Hepatocyte (in vitro differentiated cells): ENCODE measurements around the gene RPL27A. TPM values are rescaled to one million over a fixed set of nuclear protein-coding genes. Genes with fewer than 3 reads are reported as not detected.
A peak's percentile ranks its signal among the peaks of the same experiment; 100 is the strongest.

Experiments
- DNase-seq: peaks from one replicate; pipeline ENCODE4 v3.0.0-alpha.2; 2016; ENCODE audit warnings: low spot score
- H2AFZ ChIP-seq: fragments of 200-600 bp; sonication (generic); 2 replicates; pipeline ENCODE4 v1.6.0; 2016; ENCODE audit warnings: antibody characterized with exemption, mild to moderate bottlenecking
- H3K27ac ChIP-seq: fragments of 200-600 bp; sonication (generic); 2 replicates; pipeline ENCODE4 v1.5.1; 2016; ENCODE audit warnings: mild to moderate bottlenecking
- H3K27me3 ChIP-seq: fragments of 200-600 bp; sonication (generic); 2 replicates; pipeline ENCODE4 v1.6.1; 2016
- H3K36me3 ChIP-seq: fragments of 200-600 bp; sonication (generic); replicated peaks from 2 replicates; pipeline ENCODE4 v1.5.1; 2016; ENCODE audit warnings: low read depth; ENCODE audit not compliant: insufficient read depth
- H3K4me1 ChIP-seq: fragments of 200-600 bp; sonication (generic); 2 replicates; pipeline ENCODE4 v1.5.1; 2016; ENCODE audit warnings: mild to moderate bottlenecking, moderate library complexity; ENCODE audit not compliant: insufficient read depth
- H3K4me2 ChIP-seq: fragments of 200-600 bp; sonication (generic); 2 replicates; pipeline ENCODE4 v1.6.0; 2016
- H3K4me3 ChIP-seq: fragments of 200-600 bp; sonication (generic); 2 replicates; pipeline ENCODE4 v1.5.1; 2016; ENCODE audit warnings: mild to moderate bottlenecking
- H3K79me2 ChIP-seq: fragments of 200-600 bp; sonication (generic); 2 replicates; pipeline ENCODE4 v1.6.0; 2017; ENCODE audit warnings: mild to moderate bottlenecking
- H3K9me2 ChIP-seq: fragments of 200-600 bp; sonication (generic); replicated peaks from 2 replicates; pipeline ENCODE4 v1.6.0; 2017; ENCODE audit warnings: mild to moderate bottlenecking; ENCODE audit not compliant: insufficient read depth
- H3K9me3 ChIP-seq: fragments of 200-600 bp; sonication (generic); 2 replicates; pipeline ENCODE4 v1.5.1; 2016; ENCODE audit warnings: low read depth, mild to moderate bottlenecking
- H4K20me1 ChIP-seq: fragments of 200-600 bp; sonication (generic); 2 replicates; pipeline ENCODE4 v1.6.0; 2016; ENCODE audit warnings: mild to moderate bottlenecking; ENCODE audit not compliant: insufficient read depth, poor library complexity, severe bottlenecking
- CTCF ChIP-seq: fragments of 200-600 bp; sonication (generic); IDR thresholded peaks from 2 replicates; pipeline ENCODE4 v1.5.1; 2016; ENCODE audit warnings: antibody characterized with exemption, mild to moderate bottlenecking; ENCODE audit not compliant: poor library complexity
- EZH2 ChIP-seq: fragments of 200-600 bp; sonication (generic); IDR thresholded peaks from 2 replicates; pipeline ENCODE4 v1.6.1; 2016; ENCODE audit warnings: antibody characterized with exemption, mild to moderate bottlenecking, borderline replicate concordance
- EZH2phosphoT487 ChIP-seq: fragments of 200-600 bp; sonication (generic); IDR thresholded peaks from one replicate; pipeline ENCODE4 v1.6.1; 2018; ENCODE audit warnings: antibody characterized with exemption, mild to moderate bottlenecking, low read depth, moderate library complexity; ENCODE audit not compliant: unreplicated experiment, severe bottlenecking
- WGBS: methylation state at CpG from one replicate; pipeline ENCODE4 v1.1.6; 2016; ENCODE audit warnings: low lambda C conversion rate; ENCODE audit errors: missing lambda C conversion rate; 5-methylcytosine and 5-hydroxymethylcytosine counted together
- polyA plus RNA-seq: library from polyadenylated mRNA; unstranded; fragments of >200 nt; fragmentation: Nextera tagmentation; extraction: Ambion mirVana; gene quantifications from 2 replicates; pipeline ENCODE4 v1.2.1, GENCODE V29; 2016
- total RNA-seq: library from RNA; depleted of rRNA; stranded (reverse); fragments of >200 nt; gene quantifications from 2 replicates; pipeline ENCODE4 v1.2.3, GENCODE V29; 2014

Gene RPL27A
- total and polyA plus RNA-seq, 2 experiments from 2014 or later, result 803 to 818 TPM

GRCh38 chr11:8697054-8697453 is 14.5 kb downstream of the RPL27A start:
- no peaks in the 10 kb centered on the region for H3K9me2 ChIP-seq
- H3K4me2 ChIP-seq, result no peak overlapping the region
- no peak overlapping the region for H2AFZ ChIP-seq
- no peaks in the 10 kb centered on the region for H4K20me1 ChIP-seq
- no peaks in the 10 kb centered on the region for H3K9me3 ChIP-seq
- no peaks in the 10 kb centered on the region for H3K79me2 ChIP-seq
- no peaks in the 10 kb centered on the region for H3K27me3 ChIP-seq
- 96% methylated on average over 3 of the region's 3 CpGs for WGBS
- no peaks in the 10 kb centered on the region for H3K36me3 ChIP-seq
- no peak overlapping the region for H3K4me3 ChIP-seq
- H3K27ac ChIP-seq, result no peak overlapping the region
- TF ChIP-seq EZH2phosphoT487, result no peak
- no peak for TF ChIP-seq CTCF
- TF ChIP-seq EZH2, result no peak
- no peak for DNase-seq
- H3K4me1 ChIP-seq, result peaks cover 11% of the 10 kb centered on the region

GRCh38 chr11:8698379-8698851 is 15.8 kb downstream of the RPL27A start:
- peak; percentile 58 for DNase-seq
- H3K4me2 ChIP-seq, result no peak overlapping the region
- H3K9me2 ChIP-seq, result no peaks in the 10 kb centered on the region
- 77% methylated on average over 5 of the region's 5 CpGs for WGBS
- no peak overlapping the region for H3K4me3 ChIP-seq
- TF ChIP-seq EZH2 (no peak), EZH2phosphoT487 (no peak), CTCF (no peak)
- no peaks in the 10 kb centered on the region for H4K20me1 ChIP-seq
- no peaks in the 10 kb centered on the region for H3K27me3 ChIP-seq
- no peaks in the 10 kb centered on the region for H3K79me2 ChIP-seq
- no peaks in the 10 kb centered on the region for H3K36me3 ChIP-seq
- no peak overlapping the region for H2AFZ ChIP-seq
- H3K4me1 ChIP-seq, result peaks cover 11% of the 10 kb centered on the region
- peak overlapping the region; percentile 69 for H3K27ac ChIP-seq
- no peaks in the 10 kb centered on the region for H3K9me3 ChIP-seq

GRCh38 chr11:8698917-8699441 is 16.4 kb downstream of the RPL27A start:
- no peaks in the 10 kb centered on the region for H3K36me3 ChIP-seq
- H3K9me2 ChIP-seq, result no peaks in the 10 kb centered on the region
- no peaks in the 10 kb centered on the region for H4K20me1 ChIP-seq
- peak overlapping the region; percentile 69 for H3K27ac ChIP-seq
- DNase-seq, result no peak
- H3K4me1 ChIP-seq, result peaks cover 11% of the 10 kb centered on the region
- no peaks in the 10 kb centered on the region for H3K9me3 ChIP-seq
- H3K4me2 ChIP-seq, result no peak overlapping the region
- WGBS, result 53% methylated on average over 11 of the region's 11 CpGs
- no peaks in the 10 kb centered on the region for H3K79me2 ChIP-seq
- TF ChIP-seq EZH2phosphoT487 (no peak), EZH2 (no peak), CTCF (no peak)
- no peak overlapping the region for H3K4me3 ChIP-seq
- no peak overlapping the region for H2AFZ ChIP-seq
- H3K27me3 ChIP-seq, result no peaks in the 10 kb centered on the region
